HG03064 (cell line): Measurements from ENCODE around the gene PSMD14.

Experiments used
- ATAC-seq: cut with Tn5 transposase; IDR thresholded peaks from one replicate; pipeline ENCODE4 v1.9.1; 2021; ENCODE audit warnings: low read depth; ENCODE audit not compliant: unreplicated experiment

PSMD14 gene

GRCh38 chr2:161434118-161434517 is 125.9 kb downstream of the PSMD14 start:
- no peak for ATAC-seq

DNA sequence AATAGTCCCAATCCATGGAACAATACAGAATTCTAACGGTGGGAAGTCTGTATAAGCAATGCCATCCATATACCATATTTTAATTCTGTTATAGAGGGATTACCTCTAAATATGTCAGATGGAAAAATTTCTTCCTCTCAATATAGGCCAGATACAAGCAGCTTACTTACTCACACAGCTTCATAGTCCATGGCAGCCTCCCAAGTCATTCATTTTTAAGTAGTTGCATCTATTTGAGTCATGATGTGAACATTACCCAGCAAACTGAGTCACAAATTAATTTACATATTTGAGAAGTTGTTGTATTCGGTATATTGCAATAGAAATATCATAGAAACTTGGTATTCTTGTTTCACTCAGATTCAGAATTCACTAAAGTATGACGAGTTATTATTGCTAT is 128.2 kb downstream of the PSMD14 start:
- ATAC-seq, result no peak

DNA sequence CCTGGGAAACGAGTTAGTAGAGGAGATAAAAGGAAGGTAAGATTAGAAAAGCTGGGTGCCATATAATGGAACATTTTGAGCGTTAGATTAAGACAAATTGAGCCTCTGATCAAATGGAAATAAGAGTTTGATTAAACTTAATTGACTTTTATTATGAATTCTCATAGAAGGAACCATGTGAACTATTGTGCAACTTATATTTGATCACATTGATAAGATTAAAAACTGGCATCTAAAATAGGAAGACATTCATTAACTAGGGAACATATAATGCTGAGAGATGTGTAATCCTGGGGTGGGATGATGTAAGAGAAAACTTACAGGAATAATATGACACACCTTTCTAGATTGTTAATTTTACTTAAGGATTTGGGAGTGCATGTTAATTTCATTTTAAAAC is 130.4 kb downstream of the PSMD14 start:
- ATAC-seq, result no peak

GRCh38 chr2:161445097-161445496 is 136.9 kb downstream of the PSMD14 start:
- ATAC-seq, result no peak

GRCh38 chr2:161448431-161448830 is 140.2 kb downstream of the PSMD14 start:
- ATAC-seq, result no peak
